NCI-H2227 (cell line): ENCODE data around the gene CNTRL.
"Not testable (repeated sequence)": the region's sequence is repeated elsewhere in the genome, so short reads cannot be mapped to it uniquely, and the experiment has no call there.

Experiments used
- DNase-seq: peaks from one replicate; lab custom pipeline; 2025; ENCODE audit not compliant: unreplicated experiment; lab: John Stamatoyannopoulos, UW

Gene CNTRL

GRCh38 chr9:121178676-121179372 is 104.1 kb downstream of the CNTRL start:
- DNase-seq, result no peak

- not testable (repeated sequence) for DNase-seq
Measured at GRCh38 chr9:121179373-121179721, 104.6 kb downstream of the CNTRL start.

- no peak for DNase-seq
Measured at GRCh38 chr9:121179930-121180681, 105.4 kb downstream of the CNTRL start.

GRCh38 chr9:121182101-121182836 is 107.5 kb downstream of the CNTRL start:
- DNase-seq, result no peak

GRCh38 chr9:121182989-121183388 is 108.2 kb downstream of the CNTRL start:
- no peak for DNase-seq

GRCh38 chr9:121183666-121184423 is 109.1 kb downstream of the CNTRL start:
- DNase-seq, result no peak

- no peak for DNase-seq
Measured at GRCh38 chr9:121184463-121184862, 109.7 kb downstream of the CNTRL start.

GRCh38 chr9:121185178-121185745 is 110.5 kb downstream of the CNTRL start:
- no peak for DNase-seq

- no peak for DNase-seq
Measured at GRCh38 chr9:121185774-121186403, 111.1 kb downstream of the CNTRL start.

- DNase-seq, result no peak
Measured at GRCh38 chr9:121187636-121188305, 113.0 kb downstream of the CNTRL start.

- no peak for DNase-seq
Measured at GRCh38 chr9:121189006-121189405, 114.3 kb downstream of the CNTRL start.

GRCh38 chr9:121189660-121190059 is 114.9 kb downstream of the CNTRL start:
- DNase-seq, result no peak

- no peak for DNase-seq
Measured at GRCh38 chr9:121191235-121191634, 116.5 kb downstream of the CNTRL start.

- DNase-seq, result no peak
Measured at GRCh38 chr9:121192518-121192917, 117.8 kb downstream of the CNTRL start.

- DNase-seq, result no peak
Measured at GRCh38 chr9:121192959-121193640, 118.3 kb downstream of the CNTRL start.

GRCh38 chr9:121194730-121195129 is 120.0 kb downstream of the CNTRL start:
- DNase-seq, result no peak

GRCh38 chr9:121196389-121196788 is 121.6 kb downstream of the CNTRL start:
- DNase-seq, result no peak

GRCh38 chr9:121197132-121197531 is 122.4 kb downstream of the CNTRL start:
- no peak for DNase-seq

GRCh38 chr9:121198512-121199042 is 123.8 kb downstream of the CNTRL start:
- no peak for DNase-seq
